ENCODE data around the gene LLGL2. TPM values are rescaled to one million over a fixed set of nuclear protein-coding genes. Genes with fewer than 3 reads are reported as not detected.

Gene LLGL2
- total RNA-seq, 6 donors from 2014 or later: 113 to 256 (median 175) TPM

DNA sequence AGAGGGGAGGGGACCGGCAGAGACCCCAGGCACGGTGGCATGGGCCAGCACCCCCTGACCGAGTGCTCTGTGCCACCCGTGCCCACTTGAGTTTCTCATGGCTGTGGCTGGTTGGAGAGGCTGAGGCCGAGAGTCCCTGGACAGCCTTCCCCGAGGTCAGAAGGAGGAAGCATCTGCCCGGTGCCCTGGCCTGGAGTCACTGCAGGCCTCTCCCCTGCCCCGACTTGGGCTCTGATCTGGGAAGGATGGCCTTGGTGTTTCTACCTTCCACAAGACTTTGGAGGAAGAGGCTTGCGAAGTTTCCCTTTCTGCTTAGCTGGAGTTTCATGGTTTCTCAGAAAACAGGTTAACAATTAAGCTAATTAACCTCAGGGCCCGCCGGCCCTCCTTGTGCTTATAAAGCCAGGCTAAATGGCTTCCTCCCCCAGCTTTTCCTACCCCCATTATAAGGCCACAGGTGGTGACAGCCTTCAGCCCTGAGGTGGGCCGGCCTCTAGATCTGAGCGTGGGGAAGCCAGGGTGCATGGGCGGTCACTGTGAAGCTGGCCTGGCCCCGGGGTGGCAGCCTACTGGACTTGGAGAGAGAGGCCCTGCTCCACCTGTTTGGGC lies 17.3 kb downstream of the LLGL2 start:
- 75 to 89% methylated on average over 9 to 12 of the region's 15 CpGs for WGBS, 2 donors
- no peak for DNase-seq
- no peak overlapping the region for H3K4me3 ChIP-seq

DNA sequence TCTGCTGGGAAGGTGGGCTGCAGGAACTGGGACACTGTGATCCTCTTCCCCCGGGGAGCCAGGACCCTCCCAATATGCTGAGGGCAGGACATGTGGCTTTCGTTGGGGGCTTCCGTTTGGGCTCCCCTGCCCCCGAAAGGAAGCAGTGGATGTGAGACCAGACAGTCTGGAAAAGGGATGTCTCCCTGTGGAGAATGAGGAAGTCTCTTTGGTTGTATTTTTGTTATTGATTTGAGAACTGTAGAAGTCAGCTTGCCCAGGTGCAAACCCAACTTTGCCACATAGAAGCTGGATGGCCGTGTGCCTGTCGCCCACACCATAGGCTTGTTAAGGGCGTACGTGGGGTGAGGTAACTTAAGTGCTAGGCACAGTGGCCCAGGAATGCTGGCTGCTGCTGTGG lies 18.8 kb downstream of the LLGL2 start:
- 72 to 82% methylated on average over 8 of the region's 8 CpGs for WGBS, 2 donors
- H3K9me3 ChIP-seq: no peaks in the 10 kb centered on the region
- no peak overlapping the region for H3K4me3 ChIP-seq
- H3K36me3 ChIP-seq: peaks cover 0 to 4% (median 0%) of the 10 kb centered on the region in 4 donors
- DNase-seq: no peak
- ATAC-seq (ENCODE audit: low FRiP score in 2 of 2): no peak
- H3K27me3 ChIP-seq: no peaks in the 10 kb centered on the region
- peaks cover 0 to 14% (median 9%) of the 10 kb centered on the region in 4 donors for H3K4me1 ChIP-seq
- no peak overlapping the region for H3K27ac ChIP-seq
- TF ChIP-seq, protein P1, sequence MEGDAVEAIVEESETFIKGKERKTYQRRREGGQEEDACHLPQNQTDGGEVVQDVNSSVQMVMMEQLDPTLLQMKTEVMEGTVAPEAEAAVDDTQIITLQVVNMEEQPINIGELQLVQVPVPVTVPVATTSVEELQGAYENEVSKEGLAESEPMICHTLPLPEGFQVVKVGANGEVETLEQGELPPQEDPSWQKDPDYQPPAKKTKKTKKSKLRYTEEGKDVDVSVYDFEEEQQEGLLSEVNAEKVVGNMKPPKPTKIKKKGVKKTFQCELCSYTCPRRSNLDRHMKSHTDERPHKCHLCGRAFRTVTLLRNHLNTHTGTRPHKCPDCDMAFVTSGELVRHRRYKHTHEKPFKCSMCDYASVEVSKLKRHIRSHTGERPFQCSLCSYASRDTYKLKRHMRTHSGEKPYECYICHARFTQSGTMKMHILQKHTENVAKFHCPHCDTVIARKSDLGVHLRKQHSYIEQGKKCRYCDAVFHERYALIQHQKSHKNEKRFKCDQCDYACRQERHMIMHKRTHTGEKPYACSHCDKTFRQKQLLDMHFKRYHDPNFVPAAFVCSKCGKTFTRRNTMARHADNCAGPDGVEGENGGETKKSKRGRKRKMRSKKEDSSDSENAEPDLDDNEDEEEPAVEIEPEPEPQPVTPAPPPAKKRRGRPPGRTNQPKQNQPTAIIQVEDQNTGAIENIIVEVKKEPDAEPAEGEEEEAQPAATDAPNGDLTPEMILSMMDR (IDR thresholded peaks at IDR 0.05): no peak
- TF ChIP-seq POLR2AphosphoS5 (IDR thresholded peaks at IDR 0.05) (no peak), POLR2A (IDR thresholded peaks at IDR 0.05) (no peak), EP300 (IDR thresholded peaks at IDR 0.05) (no peak)

More for the DNA sequence above, 17.3 kb downstream of the LLGL2 start:
- H3K27ac ChIP-seq: peak overlapping the region in 1 of 4 donors; percentile 44
- no peak for ATAC-seq (ENCODE audit: low FRiP score in 2 of 2)
- H3K4me1 ChIP-seq: peaks cover 0 to 14% (median 3%) of the 10 kb centered on the region in 4 donors
- no peaks in the 10 kb centered on the region for H3K27me3 ChIP-seq
- H3K9me3 ChIP-seq: no peaks in the 10 kb centered on the region
- TF ChIP-seq POLR2AphosphoS5 (IDR thresholded peaks at IDR 0.05): no peak
- TF ChIP-seq, protein P1 (IDR thresholded peaks at IDR 0.05): no peak
- peaks cover 0 to 8% (median 0%) of the 10 kb centered on the region in 4 donors for H3K36me3 ChIP-seq

DNA sequence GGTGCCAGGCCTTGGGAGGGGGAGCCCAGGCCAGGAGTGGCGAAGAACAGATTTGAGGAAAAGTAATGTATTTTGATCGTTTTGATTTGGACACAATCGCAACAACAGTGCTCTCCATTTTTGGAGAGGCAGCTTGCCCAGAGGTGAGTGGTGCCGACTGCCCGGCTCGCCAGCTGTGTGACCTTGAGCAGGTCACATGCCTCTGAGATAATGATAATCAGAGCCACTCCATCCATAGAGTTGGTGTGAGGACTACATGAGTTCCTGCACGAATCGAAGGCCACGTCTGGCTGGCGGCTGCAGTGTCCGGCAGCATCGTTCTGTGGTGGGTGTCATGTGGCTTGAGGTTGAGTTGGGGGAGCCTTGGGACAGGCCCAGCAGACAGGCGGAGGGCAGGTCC lies 20.7 kb downstream of the LLGL2 start:
- no peak for ATAC-seq (ENCODE audit: low FRiP score in 2 of 2)
- Histone ChIP-seq H3K27me3 (no peaks in the 10 kb centered on the region), H3K9me3 (no peaks in the 10 kb centered on the region), H3K36me3 (peaks cover 0 to 4% (median 0%) of the 10 kb centered on the region in 4 donors), H3K27ac (no peak overlapping the region), H3K4me3 (no peak overlapping the region), H3K4me1 (peaks cover 0 to 23% (median 9%) of the 10 kb centered on the region in 4 donors)
- WGBS, 2 donors: 90 to 93% methylated on average over 8 to 13 of the region's 13 CpGs
- no peak for DNase-seq
- TF ChIP-seq POLR2A (IDR thresholded peaks at IDR 0.05): no peak
- TF ChIP-seq POLR2AphosphoS5 (IDR thresholded peaks at IDR 0.05): no peak
- no peak for TF ChIP-seq EP300 (IDR thresholded peaks at IDR 0.05)
- TF ChIP-seq, protein P1 (IDR thresholded peaks at IDR 0.05): no peak

DNA sequence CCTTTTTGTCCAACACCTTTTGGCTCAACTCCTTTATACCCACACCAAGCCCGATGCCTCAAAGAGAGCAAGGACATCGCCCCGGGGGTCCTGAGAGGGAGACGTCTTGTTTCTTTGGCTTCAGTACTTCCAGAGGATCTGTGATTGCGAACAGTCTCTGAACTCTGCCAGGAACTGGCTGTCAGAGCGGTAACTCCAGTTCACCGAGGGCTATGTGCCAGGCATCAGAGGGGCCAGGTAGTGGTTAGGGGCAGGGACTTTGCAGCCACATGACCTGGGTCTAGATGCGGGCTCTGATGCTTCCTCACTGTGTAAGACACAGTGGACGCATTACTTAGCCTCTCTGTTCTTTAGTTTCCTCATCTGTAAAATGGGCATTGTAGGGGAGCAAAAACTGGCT lies 21.6 kb downstream of the LLGL2 start:
- Histone ChIP-seq H3K4me3 (no peak overlapping the region), H3K4me1 (peaks cover 0 to 21% (median 7%) of the 10 kb centered on the region in 4 donors), H3K36me3 (peaks cover 0 to 4% (median 0%) of the 10 kb centered on the region in 4 donors), H3K27ac (no peak overlapping the region), H3K9me3 (no peaks in the 10 kb centered on the region), H3K27me3 (no peaks in the 10 kb centered on the region)
- WGBS, 2 donors: 89 to 100% methylated on average over 4 to 9 of the region's 9 CpGs
- no peak for TF ChIP-seq POLR2A (IDR thresholded peaks at IDR 0.05)
- TF ChIP-seq, protein P1 (IDR thresholded peaks at IDR 0.05): no peak
- no peak for TF ChIP-seq POLR2AphosphoS5 (IDR thresholded peaks at IDR 0.05)
- no peak for TF ChIP-seq EP300 (IDR thresholded peaks at IDR 0.05)
- ATAC-seq (ENCODE audit: low FRiP score in 2 of 2) (no peak), DNase-seq (no peak)

DNA sequence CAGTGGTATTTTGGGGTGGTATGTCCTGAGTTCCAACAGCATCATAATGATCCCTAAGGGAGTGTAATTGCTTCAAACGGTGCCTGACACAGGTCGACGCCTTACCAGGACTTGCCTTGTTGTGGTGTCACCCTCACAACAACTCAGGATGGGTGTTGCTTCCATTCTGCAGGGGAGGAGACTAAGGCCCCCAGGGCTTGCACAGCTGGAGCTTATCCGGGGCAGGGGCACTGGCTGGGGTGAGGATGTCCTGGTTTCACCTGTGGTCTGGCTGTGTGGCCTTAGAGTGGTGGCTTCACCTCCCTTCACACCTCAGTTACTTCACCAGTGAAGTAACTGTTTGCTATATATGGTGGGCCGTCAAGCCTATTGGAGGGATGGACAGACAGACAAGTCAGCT lies 23.3 kb downstream of the LLGL2 start:
- WGBS, 2 donors: 74 to 87% methylated on average over 4 to 5 of the region's 5 CpGs
- DNase-seq: no peak
- Histone ChIP-seq H3K9me3 (no peaks in the 10 kb centered on the region), H3K27me3 (no peaks in the 10 kb centered on the region), H3K27ac (peak overlapping the region; percentile 38 to 89 (median 85)), H3K4me1 (peaks cover 0 to 22% (median 14%) of the 10 kb centered on the region in 4 donors), H3K4me3 (no peak overlapping the region), H3K36me3 (peaks cover 0 to 1% (median 0%) of the 10 kb centered on the region in 4 donors)
- no peak for TF ChIP-seq POLR2A (IDR thresholded peaks at IDR 0.05)
- no peak for TF ChIP-seq EP300 (IDR thresholded peaks at IDR 0.05)
- TF ChIP-seq POLR2AphosphoS5 (IDR thresholded peaks at IDR 0.05): no peak
- TF ChIP-seq, protein P1 (IDR thresholded peaks at IDR 0.05): no peak
- ATAC-seq (ENCODE audit: low FRiP score in 2 of 2): peak in 1 of 2 donors; percentile 1

All from upper lobe of left lung (tissue), 6 donors.